ENCODE measurements around the gene ALS2CL.
"Not testable (repeated sequence)": the region's sequence is repeated elsewhere in the genome, so short reads cannot be mapped to it uniquely, and the experiment has no call there.

The ALS2CL gene, protein sequence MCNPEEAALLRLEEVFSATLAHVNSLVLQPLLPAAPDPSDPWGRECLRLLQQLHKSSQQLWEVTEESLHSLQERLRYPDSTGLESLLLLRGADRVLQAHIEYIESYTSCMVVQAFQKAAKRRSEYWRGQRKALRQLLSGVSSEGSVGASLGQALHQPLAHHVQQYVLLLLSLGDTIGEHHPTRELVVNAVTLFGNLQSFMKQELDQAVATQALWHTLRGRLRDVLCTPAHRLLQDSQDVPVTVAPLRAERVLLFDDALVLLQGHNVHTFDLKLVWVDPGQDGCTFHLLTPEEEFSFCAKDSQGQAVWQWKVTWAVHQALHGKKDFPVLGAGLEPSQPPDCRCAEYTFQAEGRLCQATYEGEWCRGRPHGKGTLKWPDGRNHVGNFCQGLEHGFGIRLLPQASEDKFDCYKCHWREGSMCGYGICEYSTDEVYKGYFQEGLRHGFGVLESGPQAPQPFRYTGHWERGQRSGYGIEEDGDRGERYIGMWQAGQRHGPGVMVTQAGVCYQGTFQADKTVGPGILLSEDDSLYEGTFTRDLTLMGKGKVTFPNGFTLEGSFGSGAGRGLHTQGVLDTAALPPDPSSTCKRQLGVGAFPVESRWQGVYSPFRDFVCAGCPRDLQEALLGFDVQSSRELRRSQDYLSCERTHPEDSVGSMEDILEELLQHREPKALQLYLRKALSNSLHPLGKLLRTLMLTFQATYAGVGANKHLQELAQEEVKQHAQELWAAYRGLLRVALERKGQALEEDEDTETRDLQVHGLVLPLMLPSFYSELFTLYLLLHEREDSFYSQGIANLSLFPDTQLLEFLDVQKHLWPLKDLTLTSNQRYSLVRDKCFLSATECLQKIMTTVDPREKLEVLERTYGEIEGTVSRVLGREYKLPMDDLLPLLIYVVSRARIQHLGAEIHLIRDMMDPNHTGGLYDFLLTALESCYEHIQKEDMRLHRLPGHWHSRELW
- total RNA-seq, result 0.29 to 12.6 (median 2.6) reads per million in 18 experiments

GRCh38 chr3:46693038-46693891, at the start of gene ALS2CL:
ALS2CL (minus strand) TSS chr3:46693679; CDS start chr3:46689440, 4,239 bp downstream.
- peak in 1 of 2 donors; percentile 29 for DNase-seq

DNA sequence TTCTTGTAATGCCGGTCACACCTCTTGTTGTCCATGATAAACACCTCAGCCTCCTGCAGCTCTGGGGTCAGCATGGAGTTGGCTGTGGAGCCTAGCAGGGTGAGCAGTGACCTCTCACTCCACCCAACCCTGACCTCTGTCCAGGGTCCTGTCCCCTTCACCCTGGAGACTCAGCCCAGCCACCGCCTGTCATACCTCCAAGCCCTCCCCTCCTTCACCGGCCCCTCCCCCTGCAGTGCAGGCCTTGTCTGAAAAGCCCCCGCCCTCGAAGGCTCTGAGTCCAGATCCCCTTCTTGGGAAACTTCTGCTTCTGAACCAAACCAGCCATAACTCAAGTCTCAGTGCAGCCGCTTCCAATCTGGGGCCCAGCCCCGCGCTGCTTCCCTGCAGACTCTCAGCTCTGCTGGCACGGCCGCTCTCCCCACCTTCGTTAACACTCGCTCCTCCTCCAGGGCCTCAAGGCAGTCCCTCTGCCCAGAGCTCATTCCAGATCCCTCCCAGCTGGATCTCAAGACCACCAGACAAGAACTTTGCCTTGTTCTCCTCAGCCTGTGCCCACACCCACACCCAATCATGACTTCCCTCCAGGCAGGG, 49.6 kb upstream of the ALS2CL start:
- DNase-seq, result no peak

- DNase-seq, result not testable (repeated sequence)
These were observed 46.1 kb upstream of the ALS2CL start for GRCh38 chr3:46739565-46739964.

DNA sequence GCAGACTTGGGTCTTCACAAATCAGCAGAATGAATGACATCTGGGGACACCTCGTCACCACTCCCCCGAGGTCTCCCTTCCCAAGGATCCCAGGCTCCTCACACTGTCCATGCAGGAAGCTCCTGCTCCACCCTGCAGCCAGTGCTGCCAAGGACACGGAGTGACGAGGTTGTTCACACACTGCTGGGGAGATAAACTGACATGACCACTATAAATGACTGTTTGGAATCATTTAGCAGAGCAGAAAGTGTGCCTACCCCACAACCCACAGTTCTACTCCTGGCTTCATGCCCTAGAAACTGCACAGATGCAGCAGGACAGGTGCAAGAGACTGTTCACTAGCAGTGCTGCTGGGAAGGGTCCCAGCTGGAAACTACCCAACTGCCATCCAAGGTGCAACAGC, 43.9 kb upstream of the ALS2CL start:
- no peak for DNase-seq

GRCh38 chr3:46736006-46736872, 42.8 kb upstream of the ALS2CL start:
- no peak for DNase-seq

DNA sequence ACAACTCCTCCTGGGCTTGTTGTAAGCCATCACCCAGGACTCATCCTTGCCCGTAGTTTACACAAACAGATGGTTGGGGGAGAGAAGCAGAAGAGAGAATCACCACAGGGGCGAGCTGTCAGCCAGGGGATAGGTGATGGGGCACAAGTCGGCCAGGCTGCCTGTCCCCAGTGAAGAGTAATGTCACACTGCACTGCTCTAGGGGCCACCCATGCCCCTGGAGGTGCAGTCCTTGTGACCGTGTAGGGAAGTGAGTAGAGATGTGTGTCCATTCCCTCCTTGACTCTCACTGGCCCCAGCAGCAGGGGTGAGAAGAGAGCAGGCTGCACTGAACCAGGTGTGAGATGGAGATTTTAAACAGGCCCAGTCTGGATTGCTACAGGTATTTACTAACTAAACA, 41.3 kb upstream of the ALS2CL start:
- no peak for DNase-seq

DNA sequence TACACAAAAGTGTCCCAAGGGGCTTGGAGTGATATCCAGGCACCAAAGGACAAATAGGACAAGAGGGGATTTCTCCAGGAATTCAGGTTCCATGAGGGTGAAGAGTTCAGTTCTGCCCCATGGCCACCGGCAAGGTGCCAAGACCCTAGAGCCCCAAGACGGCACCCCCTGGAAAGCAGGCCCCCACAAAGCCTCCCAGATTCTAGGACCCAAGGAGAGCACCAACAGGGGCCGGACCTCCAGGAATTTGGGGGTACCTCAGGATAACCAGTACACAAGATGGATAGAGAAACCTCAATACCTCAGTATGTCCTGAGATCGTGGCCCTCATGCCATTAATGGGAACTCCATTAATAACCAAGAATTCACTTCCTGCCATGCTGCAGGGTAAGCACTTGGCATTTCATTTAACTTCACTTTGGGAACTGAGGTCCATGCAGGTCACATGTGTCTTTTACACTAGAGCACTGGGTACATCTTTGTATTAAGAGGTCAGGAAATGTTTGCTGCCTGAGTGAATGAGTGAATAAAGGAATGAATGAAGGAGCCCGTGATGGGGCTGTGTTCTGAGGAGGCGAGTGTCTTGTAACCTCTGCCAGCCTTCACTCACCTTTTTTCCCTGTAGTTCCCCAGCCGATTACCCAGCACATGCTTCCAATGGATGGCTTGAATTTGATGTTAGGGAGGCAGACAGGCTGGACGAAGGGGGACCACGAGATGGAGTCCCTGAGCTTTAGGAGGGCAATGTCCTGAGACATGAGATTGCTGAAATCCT, 39.7 kb upstream of the ALS2CL start:
- DNase-seq, result no peak

DNA sequence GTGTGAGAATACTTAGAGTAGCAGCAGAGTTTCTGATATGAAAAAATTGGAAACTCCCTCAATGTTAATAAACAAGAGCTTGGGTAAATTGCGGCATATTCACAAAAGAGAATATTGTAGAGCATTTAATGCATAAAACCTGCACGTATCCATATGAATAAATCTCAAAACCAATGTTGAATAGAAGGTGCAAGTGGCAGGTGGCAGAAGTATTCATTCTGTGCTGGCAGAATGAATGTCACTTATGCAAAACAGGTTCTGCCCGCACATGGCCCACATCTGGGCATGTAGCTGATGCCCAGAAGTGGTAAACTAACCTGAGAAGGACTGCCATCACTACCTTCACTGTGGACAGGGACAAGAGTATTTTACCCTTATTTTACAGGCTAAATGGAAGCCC, 38.3 kb upstream of the ALS2CL start:
- DNase-seq, result no peak

DNA sequence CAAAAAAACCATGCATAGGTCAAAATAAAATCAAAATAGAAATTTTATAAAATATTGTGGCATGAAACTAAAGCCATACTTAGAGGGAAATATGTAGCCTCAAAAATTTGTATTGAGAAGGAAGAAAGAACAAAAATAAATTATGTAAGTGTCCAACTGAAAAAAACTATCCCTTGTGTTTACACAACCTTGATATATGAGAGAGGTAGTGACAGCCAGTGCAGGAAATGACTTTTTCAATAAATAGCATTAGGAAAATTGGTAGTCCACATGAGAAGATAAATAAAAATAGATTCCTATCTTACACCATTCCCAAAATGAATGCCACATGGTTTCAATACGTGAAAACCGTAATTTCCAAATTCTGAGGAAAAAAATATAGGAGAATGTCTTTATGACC, 37.3 kb upstream of the ALS2CL start:
- no peak for DNase-seq

- DNase-seq, result no peak
These were observed 35.6 kb upstream of the ALS2CL start for GRCh38 chr3:46729038-46729437.

- DNase-seq, result no peak
These were observed 32.3 kb upstream of the ALS2CL start for GRCh38 chr3:46725621-46726314.

- DNase-seq, result no peak
These were observed 30.9 kb upstream of the ALS2CL start for GRCh38 chr3:46724424-46724823.

DNA sequence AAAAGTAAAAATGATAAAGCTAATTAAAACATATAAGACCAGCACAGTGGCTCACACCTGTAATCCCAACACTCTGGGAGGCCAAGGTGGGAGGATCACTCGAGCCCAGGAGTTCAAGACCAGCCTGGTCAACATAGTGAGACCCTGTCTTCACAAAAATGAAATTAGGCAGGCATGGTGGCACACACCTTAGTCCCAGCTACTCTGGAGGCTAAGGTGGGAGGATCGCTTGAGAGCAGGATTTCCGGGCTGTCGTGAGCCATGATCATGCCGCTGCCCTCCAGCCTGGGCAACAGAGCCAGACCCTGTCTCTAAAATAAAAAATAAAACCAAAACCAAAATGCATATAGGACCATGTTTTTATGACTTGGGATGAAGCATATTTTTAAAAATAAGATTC, 29.0 kb upstream of the ALS2CL start:
- DNase-seq, result no peak

DNA sequence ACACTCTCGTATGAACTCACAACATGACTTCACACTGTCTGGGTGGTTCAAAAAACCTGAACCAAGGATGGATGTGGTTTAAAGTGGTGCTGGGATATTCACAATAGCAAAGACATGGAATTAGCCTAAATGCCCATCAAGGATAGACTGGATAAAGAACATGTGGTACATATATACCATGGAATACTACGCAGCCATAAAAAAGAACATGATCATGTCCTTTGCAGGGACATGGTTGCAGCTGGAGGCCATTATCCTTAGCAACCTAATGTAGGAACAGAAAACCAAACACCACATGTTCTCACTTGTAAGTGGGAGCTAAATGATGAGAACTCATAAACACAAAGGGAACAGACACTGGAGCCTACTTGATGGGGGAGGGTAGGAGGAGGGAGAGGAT, 27.5 kb upstream of the ALS2CL start:
- no peak for DNase-seq

GRCh38 chr3:46719735-46720271, 26.3 kb upstream of the ALS2CL start:
- DNase-seq, result no peak

DNA sequence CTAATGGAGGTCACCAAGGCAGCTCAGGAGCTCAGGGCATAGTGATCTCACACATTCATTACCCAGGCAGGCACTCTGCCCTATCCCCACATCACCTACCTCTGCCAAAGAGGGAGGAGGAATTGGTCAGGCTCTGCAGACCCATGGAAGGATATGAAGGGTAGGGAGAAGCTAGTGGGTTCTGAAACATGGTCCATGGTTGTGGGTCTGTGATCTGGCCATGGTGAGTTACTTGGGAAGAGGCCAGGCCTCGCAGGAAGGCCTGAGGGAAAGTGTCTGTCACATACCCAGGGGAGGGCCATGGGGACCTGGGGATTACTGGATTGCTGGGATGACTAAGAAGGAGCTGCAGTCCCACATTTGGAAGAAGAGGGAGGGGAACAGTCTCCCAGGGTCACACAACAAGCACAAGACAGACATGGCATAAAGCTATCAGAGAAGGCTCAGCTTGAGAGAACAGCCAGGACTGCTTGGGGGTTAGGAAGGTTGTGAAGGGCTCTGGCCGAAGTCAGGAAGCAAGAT, 25.6 kb upstream of the ALS2CL start:
- DNase-seq, result no peak

- DNase-seq, result no peak
These were observed 24.2 kb upstream of the ALS2CL start, which contains the start of gene PRSS50 for GRCh38 chr3:46717447-46718231. PRSS50 (minus strand) TSS chr3:46717869; CDS start chr3:46717824, 45 bp downstream.

All from inflammatory macrophage (primary cell).